HG03432 (cell line): Measurements from ENCODE around the gene PCDHGB3.
"Not testable (repeated sequence)": the region's sequence is repeated elsewhere in the genome, so short reads cannot be mapped to it uniquely, and the experiment has no call there.

Experiments used
- ATAC-seq: cut with Tn5 transposase; IDR thresholded peaks from one replicate; pipeline ENCODE4 v1.9.1; 2021; ENCODE audit warnings: mild to moderate bottlenecking, moderate library complexity; ENCODE audit not compliant: unreplicated experiment

Gene PCDHGB3

GRCh38 chr5:141389153-141390042, 19.4 kb downstream of the PCDHGB3 start:
- no peak for ATAC-seq

DNA sequence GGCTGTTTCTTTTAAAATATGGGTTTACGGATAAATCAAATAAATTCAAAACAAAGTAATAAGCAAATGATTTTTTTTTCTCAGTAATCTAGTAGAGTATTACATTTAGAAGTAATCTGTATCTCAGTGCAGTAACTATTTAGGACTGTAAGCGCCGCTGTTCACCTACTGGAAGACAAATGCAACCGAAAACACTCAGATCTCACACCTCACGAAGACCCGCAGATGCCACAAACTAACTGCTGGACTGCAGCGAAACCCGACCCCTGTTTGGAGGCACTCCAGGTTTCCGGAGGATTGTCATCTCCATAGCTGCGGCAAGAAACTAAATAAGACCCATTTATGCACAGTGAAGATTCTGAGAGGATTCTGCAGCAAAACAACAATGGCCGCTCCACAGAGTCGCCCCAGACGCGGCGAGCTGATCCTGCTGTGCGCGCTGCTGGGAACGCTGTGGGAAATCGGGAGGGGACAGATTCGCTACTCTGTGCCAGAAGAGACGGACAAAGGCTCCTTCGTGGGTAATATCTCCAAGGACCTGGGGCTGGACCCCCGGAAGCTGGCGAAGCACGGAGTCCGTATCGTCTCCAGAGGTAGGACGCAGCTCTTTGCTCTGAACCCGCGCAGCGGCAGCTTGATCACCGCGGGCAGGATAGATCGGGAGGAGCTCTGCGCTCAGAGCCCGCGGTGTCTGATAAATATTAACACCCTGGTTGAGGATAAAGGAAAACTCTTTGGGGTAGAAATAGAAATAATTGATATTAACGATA, 22.6 kb downstream of the PCDHGB3 start, which contains the start of gene PCDHGA8:
TSS of gene PCDHGA8 (plus strand) at position 205 of the 770 bp plus-strand sequence. CDS start at position 386, 181 bp downstream.
- no peak for ATAC-seq

GRCh38 chr5:141393267-141393666, 23.2 kb downstream of the PCDHGB3 start:
- no peak for ATAC-seq

GRCh38 chr5:141394401-141395187, 24.6 kb downstream of the PCDHGB3 start:
- not testable (repeated sequence) for ATAC-seq

DNA sequence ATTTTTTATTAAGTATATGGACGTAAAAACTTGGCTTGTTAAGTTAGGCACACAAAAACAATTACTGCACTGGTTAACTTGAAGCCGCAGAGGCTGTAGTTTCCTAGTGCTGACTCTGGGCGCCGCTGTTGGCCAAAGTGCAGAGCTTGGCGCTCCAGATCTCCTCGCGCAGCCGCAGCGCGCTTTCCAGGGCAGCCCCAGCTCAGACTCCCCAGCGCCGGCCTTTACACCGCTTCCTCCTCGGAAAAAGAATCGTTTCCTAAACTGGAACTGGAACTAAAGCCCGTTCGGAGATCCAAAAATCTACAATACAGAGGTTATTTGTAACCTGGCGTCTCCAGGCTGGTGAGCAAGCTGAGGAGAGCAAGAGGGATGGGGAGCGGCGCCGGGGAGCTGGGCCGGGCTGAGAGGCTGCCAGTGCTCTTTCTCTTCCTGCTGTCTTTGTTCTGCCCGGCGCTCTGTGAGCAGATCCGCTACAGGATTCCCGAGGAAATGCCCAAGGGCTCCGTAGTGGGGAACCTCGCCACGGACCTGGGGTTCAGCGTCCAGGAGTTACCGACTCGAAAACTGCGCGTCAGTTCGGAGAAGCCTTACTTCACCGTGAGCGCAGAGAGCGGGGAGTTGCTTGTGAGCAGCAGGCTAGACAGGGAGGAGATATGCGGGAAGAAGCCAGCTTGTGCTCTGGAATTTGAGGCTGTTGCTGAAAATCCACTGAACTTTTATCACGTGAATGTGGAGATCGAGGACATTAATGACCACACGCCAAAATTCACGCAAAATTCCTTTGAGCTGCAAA, 27.9 kb downstream of the PCDHGB3 start, which contains the start of gene PCDHGB5:
TSS of gene PCDHGB5 (plus strand) at position 192 of the 796 bp plus-strand sequence. CDS start at position 373, 181 bp downstream.
- peak; percentile 99 for ATAC-seq

- ATAC-seq: no peak
Measured at GRCh38 chr5:141398608-141399007, 28.6 kb downstream of the PCDHGB3 start.

GRCh38 chr5:141399555-141400258, 29.7 kb downstream of the PCDHGB3 start:
- no peak for ATAC-seq

- ATAC-seq: peak; percentile 43
Measured at GRCh38 chr5:141402553-141403243, 32.7 kb downstream of the PCDHGB3 start, which contains the start of gene PCDHGA9. TSS of gene PCDHGA9 (plus strand) at chr5:141402778. CDS start at chr5:141402953, 175 bp downstream.

GRCh38 chr5:141403387-141403786, 33.3 kb downstream of the PCDHGB3 start:
- ATAC-seq: no peak

- ATAC-seq: peak; percentile 81
Measured at GRCh38 chr5:141407790-141408505, 37.9 kb downstream of the PCDHGB3 start, which contains the start of gene PCDHGB6. TSS of gene PCDHGB6 (plus strand) at chr5:141408021. CDS start at chr5:141408203, 182 bp downstream.

DNA sequence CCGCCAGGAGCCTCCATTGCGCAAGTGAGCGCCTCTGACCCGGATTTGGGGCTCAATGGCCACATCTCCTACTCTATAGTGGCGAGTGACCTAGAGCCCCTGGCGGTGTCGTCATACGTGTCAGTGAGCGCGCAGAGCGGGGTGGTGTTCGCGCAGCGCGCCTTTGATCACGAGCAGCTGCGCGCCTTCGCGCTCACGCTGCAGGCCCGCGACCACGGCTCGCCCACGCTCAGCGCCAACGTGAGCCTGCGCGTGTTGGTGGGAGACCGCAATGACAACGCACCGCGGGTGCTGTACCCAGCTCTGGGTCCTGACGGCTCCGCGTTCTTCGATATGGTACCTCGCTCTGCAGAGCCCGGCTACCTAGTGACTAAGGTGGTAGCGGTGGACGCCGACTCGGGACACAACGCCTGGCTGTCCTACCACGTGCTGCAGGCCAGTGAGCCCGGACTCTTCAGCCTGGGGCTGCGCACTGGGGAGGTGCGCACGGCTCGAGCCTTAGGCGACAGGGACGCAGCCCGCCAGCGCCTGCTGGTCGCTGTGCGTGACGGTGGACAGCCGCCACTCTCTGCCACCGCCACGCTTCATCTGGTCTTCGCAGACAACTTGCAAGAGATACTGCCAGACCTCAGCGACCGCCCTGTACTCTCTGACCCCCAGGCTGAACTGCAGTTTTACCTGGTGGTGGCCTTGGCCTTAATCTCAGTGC, 39.7 kb downstream of the PCDHGB3 start:
- ATAC-seq: no peak

- no peak for ATAC-seq
Measured at GRCh38 chr5:141411575-141411974, 41.5 kb downstream of the PCDHGB3 start.

- ATAC-seq: peak; percentile 72
Measured at GRCh38 chr5:141412854-141413539, 43.0 kb downstream of the PCDHGB3 start, which contains the start of gene PCDHGA10. TSS of gene PCDHGA10 (plus strand) at chr5:141412987. CDS start at chr5:141413176, 189 bp downstream.

GRCh38 chr5:141413540-141414069, 43.6 kb downstream of the PCDHGB3 start:
- no peak for ATAC-seq

- not testable (repeated sequence) for ATAC-seq
Measured at GRCh38 chr5:141414548-141415274, 44.7 kb downstream of the PCDHGB3 start.

- ATAC-seq: not testable (repeated sequence)
Measured at GRCh38 chr5:141415275-141415618, 45.2 kb downstream of the PCDHGB3 start.
